Forelimb muscle (tissue), 1 donor: ENCODE measurements around the gene ACSL6. TPM values are rescaled to one million over a fixed set of nuclear protein-coding genes. Genes with fewer than 3 reads are reported as not detected.

ENCODE experiments used
- DNase-seq: peaks from one replicate; pipeline ENCODE4 v3.0.0-alpha.2; 2013; ENCODE audit warnings: low read depth
- polyA plus RNA-seq: library from polyadenylated mRNA; unstranded; fragments of 120-200 nt; gene quantifications from one replicate; pipeline ENCODE4 v1.2.1, GENCODE V29; 2013; ENCODE audit not compliant: insufficient read length

ACSL6 gene
- polyA plus RNA-seq, 1 donor = 0.78 TPM

DNA sequence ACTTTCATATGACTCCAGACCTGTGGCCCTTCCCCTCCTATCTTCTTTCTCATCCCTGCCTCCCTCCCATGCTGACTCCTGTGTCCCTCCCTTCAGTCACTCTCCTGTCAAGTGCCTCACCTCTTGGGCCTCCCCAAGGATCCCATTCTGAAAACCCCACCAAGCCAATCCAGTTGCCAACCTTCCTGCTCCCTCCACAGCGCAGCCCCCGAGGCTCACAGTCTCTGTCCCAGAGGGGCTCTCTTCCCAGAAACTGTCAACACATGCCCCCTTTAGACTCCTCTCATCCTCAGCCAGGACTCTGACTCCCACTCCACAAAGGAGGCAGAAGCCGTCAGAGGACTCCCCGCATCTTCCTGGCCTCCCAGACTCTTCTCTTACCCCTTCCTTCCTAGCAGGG is 30.8 kb downstream of the ACSL6 start:
- no peak for DNase-seq

DNA sequence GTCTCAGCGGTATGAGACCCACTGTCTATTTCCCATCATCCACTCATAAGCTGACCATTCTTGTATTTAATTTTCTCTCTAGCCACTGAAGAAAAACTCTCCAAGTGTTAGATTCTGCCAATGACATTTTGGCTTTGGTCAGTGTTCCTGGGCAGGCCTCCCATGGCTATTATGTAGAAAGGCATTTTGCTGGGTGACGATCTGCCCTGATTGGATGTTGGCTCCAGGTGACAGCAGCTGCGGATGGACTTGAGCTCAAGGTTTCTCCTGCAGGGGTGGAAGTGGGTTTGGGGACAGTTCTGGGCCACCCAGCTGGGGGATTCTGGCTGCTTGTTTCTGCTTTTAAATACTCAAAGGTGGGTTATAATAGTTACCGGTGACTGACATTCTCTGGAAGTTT is 31.6 kb downstream of the ACSL6 start:
- no peak for DNase-seq

DNA sequence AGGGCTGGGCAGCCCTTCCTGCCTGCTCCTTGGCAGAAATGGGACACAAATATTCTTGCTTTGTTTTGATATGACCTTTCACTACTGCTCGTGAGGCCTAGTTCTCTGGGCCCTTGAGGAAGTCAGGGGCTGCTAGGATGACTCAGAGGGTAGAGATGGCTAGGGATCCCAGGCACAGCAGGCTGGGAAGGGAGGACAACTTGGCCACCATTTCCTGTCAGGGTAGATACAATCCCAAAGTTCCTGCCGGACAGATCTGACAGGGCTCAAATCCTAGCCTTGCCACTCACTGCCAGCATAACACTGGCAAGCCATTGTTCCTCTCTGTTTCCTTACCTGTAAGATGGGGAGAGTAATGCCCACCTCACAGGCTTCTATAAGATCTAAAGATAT is 34.2 kb downstream of the ACSL6 start:
- no peak for DNase-seq

DNA sequence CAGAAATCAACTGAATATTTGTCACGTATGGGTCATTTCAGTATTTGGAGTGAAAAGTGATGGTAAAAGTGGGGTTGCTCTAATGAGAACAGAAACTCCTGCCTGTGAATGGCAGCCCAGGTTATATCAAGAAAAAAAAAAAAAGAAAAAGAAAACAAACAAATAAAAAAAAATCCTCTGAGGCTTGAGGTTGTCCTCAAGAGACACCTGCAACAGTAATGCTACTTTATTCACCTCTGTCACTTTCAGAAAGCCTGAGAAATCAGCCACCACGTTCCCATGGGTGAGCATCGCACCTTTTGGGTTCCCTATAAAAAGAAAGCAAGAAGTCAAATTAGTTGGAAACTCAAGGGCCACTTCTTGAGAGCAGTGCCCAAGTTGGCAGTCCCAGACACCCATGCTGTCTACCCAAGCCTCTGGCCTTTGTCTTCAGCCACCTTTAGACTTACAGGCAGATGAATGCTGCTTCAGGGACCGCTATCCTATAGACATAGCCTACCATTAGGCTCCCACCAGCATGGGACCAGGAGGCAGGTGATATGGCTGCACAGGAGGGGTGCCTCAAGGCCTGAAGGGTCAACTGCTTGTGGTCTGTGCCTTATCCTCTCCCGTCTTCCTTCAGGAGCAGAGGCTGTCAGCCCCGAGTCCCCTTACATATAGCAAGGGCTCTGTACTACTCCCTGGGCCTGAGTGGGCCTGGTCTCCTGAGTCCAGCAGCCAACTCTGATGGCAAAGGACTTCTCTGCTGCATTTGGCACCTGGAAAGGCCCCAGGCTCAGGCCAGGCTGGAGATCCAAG is 34.8 kb downstream of the ACSL6 start:
- no peak for DNase-seq

DNA sequence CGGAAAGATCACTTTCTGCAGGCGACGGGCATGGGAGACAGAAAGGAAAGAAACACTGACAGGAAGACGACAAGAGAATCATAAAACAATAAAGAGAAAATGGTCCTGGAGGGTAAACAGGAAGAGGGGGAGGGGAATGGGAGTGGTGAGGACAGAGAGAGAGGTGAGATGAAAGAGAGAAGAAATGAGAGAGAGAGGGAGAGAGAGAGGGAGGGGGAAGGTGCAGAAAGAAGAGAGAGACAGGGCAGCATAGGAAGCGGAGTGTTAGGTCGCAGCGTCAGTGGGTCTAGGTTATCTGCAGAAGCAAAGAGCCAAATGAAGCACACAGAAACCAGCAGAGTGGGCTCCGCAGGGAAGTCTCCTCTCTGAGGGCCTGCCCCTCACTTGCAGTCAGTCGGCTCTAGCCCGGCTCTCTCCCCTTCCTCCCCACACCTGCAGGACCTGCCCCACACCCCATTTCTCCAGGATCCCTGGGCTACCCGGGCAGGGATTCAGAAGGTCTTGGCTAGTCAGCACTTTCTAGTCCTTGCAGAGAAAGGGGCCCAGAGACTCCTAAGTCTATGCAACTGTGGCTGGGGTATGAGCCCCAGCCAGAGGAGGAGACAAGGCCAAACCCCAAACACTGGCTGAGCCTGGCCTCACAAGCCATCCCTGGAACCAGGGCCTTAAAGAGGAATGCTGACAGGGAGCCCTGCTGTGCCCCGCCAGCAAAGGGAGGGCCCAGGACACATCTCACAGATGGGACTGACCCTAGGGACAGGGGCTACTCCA is 36.3 kb downstream of the ACSL6 start:
- DNase-seq = no peak

DNA sequence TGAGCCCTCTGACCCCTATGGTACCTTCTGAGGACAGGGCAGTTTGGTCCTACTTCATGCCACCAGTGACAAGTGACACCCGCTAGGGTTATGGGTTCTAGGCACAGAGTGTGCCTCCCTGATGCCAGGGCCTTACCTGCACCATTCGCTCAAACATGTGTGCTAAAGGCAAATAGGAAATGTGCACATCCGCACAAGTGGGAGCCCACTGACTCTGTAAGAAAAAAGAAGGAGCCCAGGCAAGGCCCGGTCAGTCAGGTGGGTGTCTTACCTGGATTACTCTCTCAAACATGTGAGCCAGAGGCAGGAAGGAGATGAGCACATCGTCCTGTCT is 36.9 kb downstream of the ACSL6 start:
- no peak for DNase-seq

DNA sequence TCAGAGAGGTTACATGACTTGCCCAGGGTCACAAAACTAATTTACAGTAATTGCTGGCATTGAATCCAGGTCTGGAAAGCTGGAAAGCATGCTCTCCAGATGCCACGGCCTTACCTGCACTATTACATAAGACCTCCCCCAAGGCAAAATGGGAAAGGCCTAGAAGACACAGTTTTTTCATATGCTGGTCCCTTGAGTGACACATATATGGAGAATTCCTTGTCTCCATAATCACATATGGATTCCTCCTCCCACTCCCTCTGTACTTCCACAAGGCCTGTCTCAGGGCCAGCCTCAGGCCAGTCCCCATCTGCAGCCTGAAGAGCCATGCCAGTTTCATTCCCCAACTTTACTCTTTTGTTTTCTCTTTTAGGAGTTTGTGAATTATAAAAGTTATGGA is 37.4 kb downstream of the ACSL6 start:
- DNase-seq = no peak

DNA sequence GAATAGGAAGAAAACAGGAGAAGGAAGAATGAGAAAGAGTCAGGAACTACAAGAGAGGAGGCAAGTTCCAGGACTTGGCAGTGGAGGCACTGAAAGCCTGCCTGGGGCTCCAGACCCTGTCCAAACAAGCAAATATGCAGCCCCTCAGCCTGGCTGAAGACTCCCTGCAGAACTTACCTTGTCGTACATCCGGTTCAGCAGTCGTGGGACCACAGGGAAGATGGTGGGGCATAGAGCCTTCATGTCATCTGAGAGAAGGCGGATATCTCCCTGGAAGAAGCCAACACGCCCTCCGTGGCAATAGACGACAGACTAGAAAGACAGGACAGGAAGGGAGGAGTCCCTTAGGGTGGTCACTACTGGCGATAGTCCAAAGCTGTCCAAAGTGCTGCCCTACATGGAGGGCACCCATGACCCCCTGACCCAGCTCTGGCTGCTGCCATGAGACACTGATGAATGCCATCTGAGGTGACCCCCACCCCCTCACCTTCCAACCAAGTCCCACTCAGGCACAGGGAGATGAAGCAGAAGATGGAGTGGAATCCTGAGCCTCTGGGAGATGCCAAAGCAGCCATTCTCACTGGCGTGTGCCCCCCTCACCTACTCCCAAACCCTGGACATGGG is 38.3 kb downstream of the ACSL6 start:
- DNase-seq = no peak

DNA sequence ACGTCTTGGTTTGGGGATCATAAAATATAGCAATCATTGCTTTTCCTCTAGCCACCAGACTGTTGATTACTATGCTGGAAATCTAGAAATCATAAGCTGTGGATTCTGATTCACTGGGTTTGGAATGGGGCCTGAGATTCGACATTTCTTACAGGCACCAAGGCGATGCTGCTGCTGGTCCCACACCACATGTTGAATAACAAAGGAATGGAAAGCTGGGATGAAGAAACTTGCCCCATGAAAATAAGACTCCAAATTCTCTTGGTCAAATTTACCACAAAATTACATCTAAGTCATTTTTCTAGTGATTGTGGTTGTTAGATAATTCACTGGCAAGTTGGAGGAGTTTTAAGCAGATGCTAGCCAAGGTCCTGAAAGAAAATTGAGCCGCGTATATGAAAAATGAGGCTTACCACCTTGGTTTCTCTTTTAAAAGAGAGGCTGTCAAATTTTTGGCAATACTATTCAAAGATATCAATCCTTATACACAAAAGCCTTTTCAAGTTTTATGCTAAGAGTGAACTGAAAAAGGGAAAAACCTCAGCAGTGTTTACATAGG is 43.0 kb downstream of the ACSL6 start:
- no peak for DNase-seq

DNA sequence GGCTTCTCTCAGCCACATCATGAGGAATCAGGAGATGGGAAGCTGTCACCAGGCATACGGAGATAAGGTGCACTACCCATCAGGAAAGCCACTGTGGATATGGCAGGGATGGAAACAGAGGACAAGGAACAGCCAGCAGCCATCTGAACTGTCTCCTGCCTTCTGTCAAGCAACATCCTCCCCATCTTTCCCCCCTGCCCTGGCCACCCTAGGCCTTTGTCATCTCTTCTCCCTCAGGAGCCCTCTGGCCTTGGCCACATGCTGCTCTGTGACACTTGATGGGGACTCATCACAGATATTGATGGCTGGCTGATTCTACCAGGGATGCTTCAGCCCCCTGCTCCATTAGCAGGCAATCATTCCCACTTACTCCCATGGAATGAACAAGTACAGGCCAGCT is 44.9 kb downstream of the ACSL6 start:
- DNase-seq = no peak

DNA sequence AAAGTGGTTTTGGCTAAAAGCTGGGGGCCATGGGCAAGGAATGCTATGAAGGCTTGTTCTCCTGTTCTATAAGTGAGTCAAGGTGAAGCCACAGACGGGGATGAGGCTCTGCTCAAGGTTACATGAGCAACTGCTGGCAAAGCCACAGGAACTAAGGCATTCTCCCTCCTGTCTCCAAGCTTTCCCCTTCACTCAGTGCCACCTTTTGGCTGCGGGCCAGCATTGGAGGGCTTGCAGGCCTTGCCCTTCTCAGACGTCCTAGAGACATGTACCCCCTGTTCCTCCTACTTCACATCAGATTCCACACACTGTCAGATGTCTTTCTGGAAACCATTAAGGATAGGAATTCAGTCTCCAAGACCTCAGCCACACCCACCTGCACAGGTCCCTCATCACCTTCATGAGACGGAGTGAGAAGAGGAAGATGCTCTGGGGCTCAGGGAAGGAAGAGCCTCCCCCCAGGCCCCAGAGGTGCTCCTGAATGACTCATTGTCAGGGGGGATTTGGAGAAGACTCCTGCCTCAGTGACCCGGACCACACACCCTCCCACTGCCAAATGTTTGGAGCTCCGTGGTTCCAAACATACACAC is 45.5 kb downstream of the ACSL6 start:
- DNase-seq = no peak

DNA sequence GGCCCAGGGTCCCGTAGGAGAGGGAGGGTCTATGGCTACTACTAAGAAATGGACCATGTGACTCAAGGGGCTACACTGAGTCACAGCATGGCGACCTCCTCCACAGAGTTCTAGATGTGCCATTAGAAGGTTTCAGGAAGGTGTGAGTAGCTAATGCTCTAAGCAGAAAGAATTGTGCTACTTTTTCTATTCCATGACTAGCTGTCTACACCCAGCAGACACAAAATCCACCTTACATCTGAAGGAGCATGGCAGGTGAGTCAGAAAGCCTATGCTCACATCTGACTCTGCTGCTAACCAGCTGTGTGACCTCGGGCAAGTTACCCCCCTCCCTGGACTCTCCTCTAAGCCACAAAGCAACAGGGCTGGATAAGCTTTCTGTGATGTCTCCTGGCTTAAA is 51.6 kb downstream of the ACSL6 start:
- DNase-seq = no peak

DNA sequence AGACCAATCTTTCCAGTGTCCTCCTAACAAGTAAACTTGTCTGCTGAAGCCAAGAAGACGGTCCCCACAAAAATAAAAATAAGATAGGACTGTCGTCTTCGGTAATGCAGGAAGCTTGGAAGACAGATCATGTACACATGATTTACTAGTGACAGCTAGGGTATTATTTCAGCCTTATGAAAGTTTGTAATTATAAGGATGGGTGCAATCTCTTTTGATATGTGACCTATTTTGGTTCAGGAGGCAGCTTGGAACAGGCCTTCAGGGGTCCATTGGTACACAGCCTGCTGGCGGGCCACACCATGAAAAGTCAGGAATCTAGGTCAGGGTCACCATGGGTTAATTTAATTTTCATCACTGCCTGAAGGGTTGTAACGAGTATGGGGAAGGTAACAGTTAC is 52.3 kb downstream of the ACSL6 start:
- DNase-seq = no peak

DNA sequence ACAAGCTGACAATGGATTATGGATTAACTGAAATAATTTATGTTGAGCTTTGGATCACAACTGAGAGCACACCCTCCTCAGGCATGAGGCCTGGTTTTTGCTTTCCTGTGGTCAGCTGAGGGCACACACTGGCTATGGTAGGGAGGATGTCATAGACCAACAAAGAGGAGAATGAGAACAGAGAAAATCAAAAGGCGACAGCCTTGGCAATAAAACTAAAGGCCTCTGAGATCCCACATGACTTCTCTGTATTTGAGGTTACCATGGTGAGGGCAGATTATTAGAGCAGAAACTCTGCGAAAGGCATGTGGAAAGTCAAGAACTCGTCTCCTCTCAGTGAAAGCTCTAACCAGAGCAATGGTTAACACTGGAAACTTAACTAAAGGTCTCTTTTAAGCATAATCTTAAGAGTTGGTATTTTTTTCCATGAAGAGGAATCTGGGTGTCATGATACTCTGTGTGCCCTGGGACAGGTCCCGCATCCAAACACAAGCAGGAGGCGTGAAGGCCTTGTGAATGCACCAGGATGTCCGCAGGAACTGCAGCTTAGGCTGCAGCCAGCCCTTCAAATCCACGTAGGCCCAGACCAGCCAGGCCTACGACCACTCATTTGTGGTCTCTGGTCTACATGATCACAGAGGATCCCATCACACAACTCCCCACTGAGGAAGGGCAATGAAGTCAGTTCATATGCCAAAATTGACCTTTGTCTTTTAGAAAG is 53.6 kb downstream of the ACSL6 start:
- DNase-seq = no peak

DNA sequence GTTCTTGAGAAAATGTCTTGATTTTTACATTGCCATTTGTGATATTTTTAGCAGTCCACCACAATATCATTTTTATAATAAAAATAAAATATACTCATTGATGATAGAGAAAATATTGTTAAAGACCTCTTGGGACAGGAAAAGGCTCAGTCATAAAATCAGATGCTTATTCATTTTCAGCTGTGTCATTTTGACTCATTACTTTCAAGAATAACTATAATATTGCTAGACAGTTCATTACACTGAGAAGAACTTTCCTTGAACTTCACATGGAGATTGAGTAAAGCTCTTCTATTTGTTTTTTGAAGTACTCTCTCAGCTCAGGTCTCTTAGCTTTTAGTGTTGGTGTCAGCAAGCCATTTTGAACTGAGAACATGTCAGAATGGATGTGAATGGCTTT is 57.5 kb downstream of the ACSL6 start:
- no peak for DNase-seq

DNA sequence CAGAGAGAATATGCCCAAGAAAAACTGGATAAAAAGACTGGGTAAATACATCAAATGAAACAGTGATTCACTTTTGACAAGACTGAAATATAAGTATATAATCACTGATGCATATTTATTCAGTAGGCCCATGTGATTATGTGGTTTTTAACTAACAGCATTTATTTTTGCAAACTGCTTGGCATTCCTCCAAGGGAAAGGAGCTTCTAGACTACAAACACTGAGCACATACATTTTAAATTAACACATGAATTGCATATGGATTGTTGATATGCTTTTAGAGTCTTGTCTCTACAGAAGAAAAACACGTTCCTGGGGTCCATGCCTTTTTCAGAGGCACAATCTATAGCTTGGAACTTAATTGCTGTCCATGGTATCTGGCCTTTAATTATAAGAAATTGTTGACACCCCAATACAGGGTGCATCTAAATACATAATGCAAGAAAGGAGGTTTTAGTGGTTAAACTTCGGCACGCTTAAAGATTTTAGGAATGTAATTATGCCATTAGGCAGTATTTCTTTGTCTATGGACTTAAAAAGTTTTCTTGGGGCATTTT is 59.1 kb downstream of the ACSL6 start:
- no peak for DNase-seq

DNA sequence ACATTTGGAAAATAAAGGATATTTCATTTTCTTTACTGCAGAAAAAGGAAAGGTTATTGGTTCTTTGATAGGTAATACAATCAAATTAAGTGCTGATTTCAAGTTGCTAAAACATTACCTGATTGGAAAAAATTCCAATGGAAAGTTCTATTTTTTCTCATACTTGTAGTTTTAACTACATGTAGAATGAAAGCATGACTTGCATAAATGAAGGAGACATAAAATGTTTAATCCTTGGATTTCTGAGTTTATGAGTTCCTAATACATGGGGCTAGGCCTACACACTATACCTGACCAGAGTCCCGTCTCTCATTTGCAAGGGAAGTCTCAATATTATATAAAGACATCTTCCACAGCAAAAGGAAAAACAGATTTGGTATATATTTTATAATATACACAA is 60.8 kb downstream of the ACSL6 start:
- no peak for DNase-seq

DNA sequence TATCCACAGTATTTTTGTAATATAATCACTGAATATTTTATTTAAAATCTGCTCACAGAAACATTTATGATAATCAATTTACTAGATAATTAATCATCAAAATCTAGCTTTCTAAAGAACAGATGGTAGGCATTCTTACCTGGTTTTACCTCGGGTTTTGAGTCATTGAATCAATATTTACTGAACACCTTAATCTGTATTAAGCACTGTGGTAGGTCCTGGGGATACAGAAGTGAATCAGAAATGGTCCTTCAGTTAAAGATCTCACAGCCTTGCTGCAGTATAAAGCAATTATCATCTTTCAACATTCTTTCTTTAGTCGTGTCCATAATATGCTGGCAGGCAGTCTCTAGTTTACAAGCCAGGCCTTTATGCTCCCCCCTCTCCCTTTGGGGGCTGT is 64.0 kb downstream of the ACSL6 start:
- DNase-seq = no peak

DNA sequence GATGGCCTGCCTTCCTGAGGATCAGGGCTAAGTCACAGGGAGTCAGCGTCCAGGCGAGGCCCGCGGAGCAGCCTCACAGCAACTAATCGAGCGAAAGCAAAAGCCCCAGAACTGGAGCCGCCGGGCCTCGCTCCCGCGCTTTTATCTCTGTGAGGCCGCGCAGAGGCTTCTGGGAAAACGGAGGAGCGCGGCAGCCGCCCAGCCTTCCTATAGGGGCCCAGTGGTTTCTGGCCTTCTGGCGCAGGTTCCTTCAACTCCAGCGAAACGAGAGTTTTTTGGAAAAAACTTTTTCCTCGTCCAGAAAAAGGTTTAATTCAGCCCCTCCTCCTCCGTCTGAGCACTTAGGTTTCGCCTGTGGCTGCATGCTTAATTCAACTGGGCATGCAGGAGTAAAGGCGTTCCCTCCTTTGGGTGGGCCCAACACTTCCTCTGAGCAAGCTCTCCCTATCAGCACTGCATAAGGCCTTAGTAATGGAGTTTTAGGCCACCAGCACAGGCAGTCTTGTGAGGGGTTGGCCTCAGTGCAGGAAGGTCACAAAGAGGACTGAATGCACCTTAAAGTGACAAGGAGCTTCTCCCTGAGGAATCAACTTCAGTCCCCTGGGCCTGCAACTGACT is 65.8 kb downstream of the ACSL6 start, which contains the start of gene MEIKIN:
Gene MEIKIN, minus strand, starts transcription at position 113 of the 618 bp plus-strand sequence. CDS start 158 bp downstream, outside the sequence.
- no peak for DNase-seq

DNA sequence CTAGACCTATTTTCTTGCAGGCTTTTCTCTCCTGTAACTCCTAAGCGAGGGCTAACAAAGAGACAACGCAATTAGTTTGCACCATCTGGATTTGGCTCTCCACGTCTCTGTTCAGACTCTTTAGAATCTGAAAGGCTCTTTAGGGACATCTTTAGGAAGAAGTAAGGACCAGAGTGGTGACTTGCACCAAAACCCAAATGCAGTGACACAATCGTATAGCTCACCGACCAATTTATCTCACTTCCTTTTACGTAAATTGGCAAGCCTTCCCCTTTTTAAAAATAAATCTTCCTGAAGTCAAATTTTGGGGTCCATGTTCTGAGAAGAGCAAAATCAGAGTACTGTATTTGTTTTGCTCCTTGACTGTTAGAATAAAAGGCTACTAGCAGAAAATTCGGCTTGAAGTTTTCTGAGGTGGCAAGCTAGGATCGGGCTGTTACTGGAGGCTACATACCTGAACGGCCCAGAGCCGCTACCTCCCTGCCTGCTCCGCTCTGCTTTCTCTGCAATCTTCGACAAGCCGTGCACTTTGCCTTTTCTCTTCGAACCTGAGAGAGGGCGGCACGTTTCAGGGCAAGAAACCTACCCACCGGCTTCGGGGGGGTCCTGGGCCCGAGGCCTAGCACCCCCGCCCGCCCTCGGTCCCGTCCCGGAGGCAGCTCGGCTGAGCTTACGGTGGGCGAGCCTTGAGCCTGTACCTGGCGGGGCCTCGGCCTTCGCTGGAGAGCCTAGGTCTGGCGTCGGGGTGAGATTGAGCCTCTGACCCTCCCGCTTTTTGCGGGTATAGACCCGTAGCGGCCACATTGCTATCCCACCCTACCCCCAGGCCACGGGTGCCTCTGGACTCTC is 66.5 kb downstream of the ACSL6 start:
- DNase-seq = no peak
